ENCODE results near the gene TAGLN3. TPM values are rescaled to one million over a fixed set of nuclear protein-coding genes. Genes with fewer than 3 reads are reported as not detected.

The TAGLN3 gene
- total RNA-seq (2021; ENCODE audit: unreplicated experiment) = not detected
- polyA plus RNA-seq (2012; ENCODE audit: insufficient read length) = not detected
- Bru-seq, nascent RNA = percentile 16 among the genes with signal in this experiment
- percentile 15 among the genes with signal in this experiment for BruChase-seq, experiment 1, labeled RNA remaining after a 2-hour chase
- BruChase-seq, experiment 2, labeled RNA remaining after a 6-hour chase = percentile 12 among the genes with signal in this experiment
- long read RNA-seq = 0 reads

GRCh38 chr3:111998636-111999483 is at the start of gene TAGLN3:
Gene TAGLN3, plus strand, starts transcription at chr3:111998922. Its CDS starts 501 bp downstream, at chr3:111999423.
- DNase-seq (ENCODE audit: low read depth, low spot score) (no peak), ATAC-seq (peak; percentile 70)
- no peaks in the 10 kb centered on the region for H3K4me1 ChIP-seq (ENCODE audit: control insufficient read depth, insufficient read depth, low read length)
- in situ Hi-C loops (cut with HindIII; ENCODE audit: low pct_unique_long_range_greater_than_20kb, low sequenced_read_pairs) (no loop called here), intact Hi-C loops (cut with micrococcal nuclease; ENCODE audit: unreplicated experiment) (no loop called here)
- TF ChIP-seq TCF7L2 (IDR thresholded peaks at IDR 0.05; ENCODE audit: low read depth, low read length) = 0 out of 2 replicates have a peak, but pooled peaks have one; percentile 9
- TF ChIP-seq CTCF (IDR thresholded peaks at IDR 0.05) = no peak
- ChIA-PET POLR2A (interaction anchor here (0.6 to 0.9 kb wide), 3 partner anchors 10 to 56 kb away, joined by 3 to 4 read pairs (median 3); no protein-coding TSS in a partner anchor), CTCF (interaction anchor here (0.5 to 1.3 kb wide), 4 partner anchors 10 to 373 kb away, joined by 3 to 10 read pairs (median 4); no protein-coding TSS in a partner anchor)
- H3K4me3 ChIP-seq (ENCODE audit: low read depth in 2 of 2, low read length in 2 of 2) = peak within 1 kb of the TSS; percentile 38 to 53
- no peaks in the 10 kb centered on the region for H3K9me3 ChIP-seq (ENCODE audit: control insufficient read depth, insufficient read depth, low read depth, low read length)
- H3K36me3 ChIP-seq (ENCODE audit: control insufficient read depth, insufficient read depth, low read length) = no peaks in the 10 kb centered on the region
- no peak within 1 kb of the TSS for H3K27ac ChIP-seq (ENCODE audit: low read length)
- BruUV-seq (replicated peaks) = no TSS peak
- H3K27me3 ChIP-seq (ENCODE audit: control insufficient read depth, insufficient read depth, low read length) = no peaks in the 10 kb centered on the region

- Histone ChIP-seq H3K27me3 (ENCODE audit: control insufficient read depth, insufficient read depth, low read length) (peaks cover 2% of the 10 kb centered on the region; the same call in 1 of the 2 replicates), H3K4me1 (ENCODE audit: control insufficient read depth, insufficient read depth, low read length) (no peaks in the 10 kb centered on the region), H3K27ac (ENCODE audit: low read length) (no peak overlapping the region), H3K36me3 (ENCODE audit: control insufficient read depth, insufficient read depth, low read length) (no peaks in the 10 kb centered on the region), H3K4me3 (ENCODE audit: low read depth in 2 of 2, low read length in 2 of 2) (no peak overlapping the region), H3K9me3 (ENCODE audit: control insufficient read depth, insufficient read depth, low read depth, low read length) (no peaks in the 10 kb centered on the region)
- ChIA-PET POLR2A (no interaction called here), CTCF (no interaction called here)
- TF ChIP-seq SIN3A (IDR thresholded peaks at IDR 0.05; ENCODE audit: borderline replicate concordance, insufficient read depth, low read depth, low read length) = no peak
- no peak for TF ChIP-seq POLR2AphosphoS5 (IDR thresholded peaks at IDR 0.05; ENCODE audit: low read depth, low read length)
- no peak for TF ChIP-seq REST (IDR thresholded peaks at IDR 0.05; ENCODE audit: insufficient read depth in 1 of 2, low read depth in 2 of 2, low read length in 1 of 2)
- TF ChIP-seq TCF7L2 (IDR thresholded peaks at IDR 0.05; ENCODE audit: low read depth, low read length) = no peak
- no peak for TF ChIP-seq CTCF (IDR thresholded peaks at IDR 0.05)
- no TSS peak for BruUV-seq (replicated peaks)
- in situ Hi-C loops (cut with HindIII; ENCODE audit: low pct_unique_long_range_greater_than_20kb, low sequenced_read_pairs) (no loop called here), intact Hi-C loops (cut with micrococcal nuclease; ENCODE audit: unreplicated experiment) (no loop called here)
- no peak for DNase-seq (ENCODE audit: low read depth, low spot score)
- no peak for ATAC-seq
Observed at GRCh38 chr3:111949712-111950111, 49.0 kb upstream of the TAGLN3 start.
